ENCODE data around the gene SLC25A29.

Gene SLC25A29

GRCh38 chr14:100332071-100332639 is 25.9 kb upstream of the SLC25A29 start:
- no peak for TF ChIP-seq CTCF (IDR thresholded peaks at IDR 0.05; ENCODE audit: insufficient read depth, low read length, missing control alignments)
- DNase-seq (ENCODE audit: low read depth, low spot score) = no peak
- CTCF ChIA-PET = no interaction called here
- H3K4me3 ChIP-seq (ENCODE audit: low read depth, low read length) = no peak overlapping the region
- POLR2A ChIA-PET = no interaction called here

- no peak overlapping the region for H3K4me3 ChIP-seq (ENCODE audit: low read depth, low read length)
- no peak for DNase-seq (ENCODE audit: low read depth, low spot score)
- TF ChIP-seq CTCF (IDR thresholded peaks at IDR 0.05; ENCODE audit: insufficient read depth, low read length, missing control alignments) = no peak
- ChIA-PET POLR2A (no interaction called here), CTCF (no interaction called here)
These were observed 24.2 kb upstream of the SLC25A29 start for GRCh38 chr14:100330388-100330931.

GRCh38 chr14:100330007-100330344 is 23.7 kb upstream of the SLC25A29 start:
- POLR2A ChIA-PET = no interaction called here
- no peak for TF ChIP-seq CTCF (IDR thresholded peaks at IDR 0.05; ENCODE audit: insufficient read depth, low read length, missing control alignments)
- DNase-seq (ENCODE audit: low read depth, low spot score) = no peak
- no peak overlapping the region for H3K4me3 ChIP-seq (ENCODE audit: low read depth, low read length)
- CTCF ChIA-PET = no interaction called here

GRCh38 chr14:100329233-100330006 is 23.2 kb upstream of the SLC25A29 start:
- no peak overlapping the region for H3K4me3 ChIP-seq (ENCODE audit: low read depth, low read length)
- ChIA-PET POLR2A (no interaction called here), CTCF (no interaction called here)
- TF ChIP-seq CTCF (IDR thresholded peaks at IDR 0.05; ENCODE audit: insufficient read depth, low read length, missing control alignments) = no peak
- no peak for DNase-seq (ENCODE audit: low read depth, low spot score)

- POLR2A ChIA-PET = no interaction called here
- no peak for TF ChIP-seq CTCF (IDR thresholded peaks at IDR 0.05; ENCODE audit: insufficient read depth, low read length, missing control alignments)
- CTCF ChIA-PET = no interaction called here
- H3K4me3 ChIP-seq (ENCODE audit: low read depth, low read length) = no peak overlapping the region
- DNase-seq (ENCODE audit: low read depth, low spot score) = no peak
These were observed 22.4 kb upstream of the SLC25A29 start for GRCh38 chr14:100328495-100329163.

- no peak overlapping the region for H3K4me3 ChIP-seq (ENCODE audit: low read depth, low read length)
- TF ChIP-seq CTCF (IDR thresholded peaks at IDR 0.05; ENCODE audit: insufficient read depth, low read length, missing control alignments) = no peak
- ChIA-PET CTCF (no interaction called here), POLR2A (no interaction called here)
- no peak for DNase-seq (ENCODE audit: low read depth, low spot score)
These were observed 20.9 kb upstream of the SLC25A29 start for GRCh38 chr14:100327128-100327527.

Measured in AG04449 (cell line).